ENCODE results near the gene OCIAD1. TPM values are rescaled to one million over a fixed set of nuclear protein-coding genes. Genes with fewer than 3 reads are reported as not detected.
A peak's percentile ranks its signal among the peaks of the same experiment; 100 is the strongest.

The OCIAD1 gene
- total and polyA plus RNA-seq, 2 of the 13 experiments (the other 11 are each of a cell fraction or from before 2014, with no cell fraction given) = 67.3 to 74.9 TPM

DNA sequence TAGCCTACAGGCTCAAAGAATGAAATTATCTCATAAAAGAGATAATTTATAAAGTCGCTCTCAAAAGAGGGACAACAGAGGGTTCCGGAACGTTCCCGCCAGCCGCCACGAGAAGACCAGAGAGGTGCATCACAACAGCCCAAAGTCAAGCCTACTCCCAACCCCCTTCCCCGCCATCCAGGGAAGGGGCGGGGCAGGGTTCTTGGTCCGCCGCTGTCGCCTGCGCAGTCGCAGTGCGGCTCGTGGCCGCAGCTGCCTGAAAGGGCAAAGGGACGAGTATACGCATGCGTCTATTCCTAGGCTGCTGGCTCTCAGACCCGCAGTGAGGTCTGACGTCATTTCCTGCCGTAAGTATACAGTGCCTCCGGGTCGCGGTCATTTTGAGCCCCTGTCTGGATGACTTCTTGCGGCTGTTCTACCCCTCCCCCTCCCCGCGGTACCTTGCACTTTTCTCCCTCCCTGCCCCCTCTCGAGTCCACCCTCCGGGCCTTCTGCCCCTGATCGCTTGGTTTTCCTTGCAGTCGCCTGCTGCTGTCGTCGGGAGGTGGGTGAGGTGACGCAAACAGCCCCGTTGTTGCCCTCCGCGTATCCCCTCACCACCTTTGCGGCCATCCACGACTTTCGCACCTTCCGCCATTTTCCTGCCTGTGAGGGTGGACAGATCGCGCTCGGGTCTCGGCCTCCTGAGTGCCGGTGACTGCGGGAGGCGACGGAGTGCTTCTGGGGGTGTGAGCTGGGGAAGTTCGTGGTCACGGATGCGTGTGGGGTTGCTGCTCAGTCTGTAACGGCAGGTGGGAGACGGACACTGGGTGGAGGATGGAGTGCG, at the start of gene OCIAD1 (continued):
- TF ChIP-seq, protein P1, sequence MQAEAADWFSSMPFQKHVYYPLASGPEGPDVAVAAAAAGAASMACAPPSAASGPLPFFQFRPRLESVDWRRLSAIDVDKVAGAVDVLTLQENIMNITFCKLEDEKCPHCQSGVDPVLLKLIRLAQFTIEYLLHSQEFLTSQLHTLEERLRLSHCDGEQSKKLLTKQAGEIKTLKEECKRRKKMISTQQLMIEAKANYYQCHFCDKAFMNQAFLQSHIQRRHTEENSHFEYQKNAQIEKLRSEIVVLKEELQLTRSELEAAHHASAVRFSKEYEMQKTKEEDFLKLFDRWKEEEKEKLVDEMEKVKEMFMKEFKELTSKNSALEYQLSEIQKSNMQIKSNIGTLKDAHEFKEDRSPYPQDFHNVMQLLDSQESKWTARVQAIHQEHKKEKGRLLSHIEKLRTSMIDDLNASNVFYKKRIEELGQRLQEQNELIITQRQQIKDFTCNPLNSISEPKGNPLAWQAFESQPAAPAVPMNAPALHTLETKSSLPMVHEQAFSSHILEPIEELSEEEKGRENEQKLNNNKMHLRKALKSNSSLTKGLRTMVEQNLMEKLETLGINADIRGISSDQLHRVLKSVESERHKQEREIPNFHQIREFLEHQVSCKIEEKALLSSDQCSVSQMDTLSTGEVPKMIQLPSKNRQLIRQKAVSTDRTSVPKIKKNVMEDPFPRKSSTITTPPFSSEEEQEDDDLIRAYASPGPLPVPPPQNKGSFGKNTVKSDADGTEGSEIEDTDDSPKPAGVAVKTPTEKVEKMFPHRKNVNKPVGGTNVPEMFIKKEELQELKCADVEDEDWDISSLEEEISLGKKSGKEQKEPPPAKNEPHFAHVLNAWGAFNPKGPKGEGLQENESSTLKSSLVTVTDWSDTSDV (CRISPR knock-in tag; IDR thresholded peaks at IDR 0.05) = no peak
- TF ChIP-seq, protein P2, sequence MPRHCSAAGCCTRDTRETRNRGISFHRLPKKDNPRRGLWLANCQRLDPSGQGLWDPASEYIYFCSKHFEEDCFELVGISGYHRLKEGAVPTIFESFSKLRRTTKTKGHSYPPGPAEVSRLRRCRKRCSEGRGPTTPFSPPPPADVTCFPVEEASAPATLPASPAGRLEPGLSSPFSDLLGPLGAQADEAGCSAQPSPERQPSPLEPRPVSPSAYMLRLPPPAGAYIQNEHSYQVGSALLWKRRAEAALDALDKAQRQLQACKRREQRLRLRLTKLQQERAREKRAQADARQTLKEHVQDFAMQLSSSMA (CRISPR knock-in tag; IDR thresholded peaks at IDR 0.05) = no peak
- TF ChIP-seq, protein P3, sequence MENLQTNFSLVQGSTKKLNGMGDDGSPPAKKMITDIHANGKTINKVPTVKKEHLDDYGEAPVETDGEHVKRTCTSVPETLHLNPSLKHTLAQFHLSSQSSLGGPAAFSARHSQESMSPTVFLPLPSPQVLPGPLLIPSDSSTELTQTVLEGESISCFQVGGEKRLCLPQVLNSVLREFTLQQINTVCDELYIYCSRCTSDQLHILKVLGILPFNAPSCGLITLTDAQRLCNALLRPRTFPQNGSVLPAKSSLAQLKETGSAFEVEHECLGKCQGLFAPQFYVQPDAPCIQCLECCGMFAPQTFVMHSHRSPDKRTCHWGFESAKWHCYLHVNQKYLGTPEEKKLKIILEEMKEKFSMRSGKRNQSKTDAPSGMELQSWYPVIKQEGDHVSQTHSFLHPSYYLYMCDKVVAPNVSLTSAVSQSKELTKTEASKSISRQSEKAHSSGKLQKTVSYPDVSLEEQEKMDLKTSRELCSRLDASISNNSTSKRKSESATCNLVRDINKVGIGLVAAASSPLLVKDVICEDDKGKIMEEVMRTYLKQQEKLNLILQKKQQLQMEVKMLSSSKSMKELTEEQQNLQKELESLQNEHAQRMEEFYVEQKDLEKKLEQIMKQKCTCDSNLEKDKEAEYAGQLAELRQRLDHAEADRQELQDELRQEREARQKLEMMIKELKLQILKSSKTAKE (CRISPR knock-in tag; IDR thresholded peaks at IDR 0.05; ENCODE audit: borderline replicate concordance) = no peak
- TF ChIP-seq TOPORS (CRISPR knock-in tag; IDR thresholded peaks at IDR 0.05) = no peak
- TF ChIP-seq SSRP1 (CRISPR knock-in tag; IDR thresholded peaks at IDR 0.05) = no peak
- TF ChIP-seq PRPF4 (IDR thresholded peaks at IDR 0.05; ENCODE audit: low read depth, low read length, poor library complexity, severe bottlenecking) = peak; percentile 56
- TF ChIP-seq ZNF441 (CRISPR knock-in tag; IDR thresholded peaks at IDR 0.05; ENCODE audit: borderline replicate concordance) = 0 out of 2 replicates have a peak, but pooled peaks have one; percentile 51
- TF ChIP-seq ARNT2 (CRISPR knock-in tag; IDR thresholded peaks at IDR 0.05; ENCODE audit: low read depth) = no peak
- TF ChIP-seq, protein P4, sequence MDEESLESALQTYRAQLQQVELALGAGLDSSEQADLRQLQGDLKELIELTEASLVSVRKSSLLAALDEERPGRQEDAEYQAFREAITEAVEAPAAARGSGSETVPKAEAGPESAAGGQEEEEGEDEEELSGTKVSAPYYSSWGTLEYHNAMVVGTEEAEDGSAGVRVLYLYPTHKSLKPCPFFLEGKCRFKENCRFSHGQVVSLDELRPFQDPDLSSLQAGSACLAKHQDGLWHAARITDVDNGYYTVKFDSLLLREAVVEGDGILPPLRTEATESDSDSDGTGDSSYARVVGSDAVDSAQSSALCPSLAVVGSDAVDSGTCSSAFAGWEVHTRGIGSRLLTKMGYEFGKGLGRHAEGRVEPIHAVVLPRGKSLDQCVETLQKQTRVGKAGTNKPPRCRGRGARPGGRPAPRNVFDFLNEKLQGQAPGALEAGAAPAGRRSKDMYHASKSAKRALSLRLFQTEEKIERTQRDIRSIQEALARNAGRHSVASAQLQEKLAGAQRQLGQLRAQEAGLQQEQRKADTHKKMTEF (CRISPR knock-in tag; IDR thresholded peaks at IDR 0.05) = no peak; the same call in 1 of the 2 replicates
- TF ChIP-seq ZNF615 (CRISPR knock-in tag; IDR thresholded peaks at IDR 0.05; ENCODE audit: borderline replicate concordance) = no peak
- TF ChIP-seq FOXC1 (CRISPR knock-in tag; IDR thresholded peaks at IDR 0.05; ENCODE audit: borderline replicate concordance) = peak; percentile 53; the same call in 1 of the 2 replicates
- no peak for TF ChIP-seq SYNCRIP (IDR thresholded peaks at IDR 0.05; ENCODE audit: insufficient read depth, low read depth, low read length)
- no peak for TF ChIP-seq ZNF3 (CRISPR knock-in tag; IDR thresholded peaks at IDR 0.05)
- no peak for TF ChIP-seq ATAD3A (CRISPR knock-in tag; IDR thresholded peaks at IDR 0.05)
- TF ChIP-seq POLR2G (IDR thresholded peaks at IDR 0.05; ENCODE audit: low read depth, low read length) = peak; percentile 66; the same call in 1 of the 2 replicates
- TF ChIP-seq, protein P5, sequence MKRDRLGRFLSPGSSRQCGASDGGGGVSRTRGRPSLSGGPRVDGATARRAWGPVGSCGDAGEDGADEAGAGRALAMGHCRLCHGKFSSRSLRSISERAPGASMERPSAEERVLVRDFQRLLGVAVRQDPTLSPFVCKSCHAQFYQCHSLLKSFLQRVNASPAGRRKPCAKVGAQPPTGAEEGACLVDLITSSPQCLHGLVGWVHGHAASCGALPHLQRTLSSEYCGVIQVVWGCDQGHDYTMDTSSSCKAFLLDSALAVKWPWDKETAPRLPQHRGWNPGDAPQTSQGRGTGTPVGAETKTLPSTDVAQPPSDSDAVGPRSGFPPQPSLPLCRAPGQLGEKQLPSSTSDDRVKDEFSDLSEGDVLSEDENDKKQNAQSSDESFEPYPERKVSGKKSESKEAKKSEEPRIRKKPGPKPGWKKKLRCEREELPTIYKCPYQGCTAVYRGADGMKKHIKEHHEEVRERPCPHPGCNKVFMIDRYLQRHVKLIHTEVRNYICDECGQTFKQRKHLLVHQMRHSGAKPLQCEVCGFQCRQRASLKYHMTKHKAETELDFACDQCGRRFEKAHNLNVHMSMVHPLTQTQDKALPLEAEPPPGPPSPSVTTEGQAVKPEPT (CRISPR knock-in tag; IDR thresholded peaks at IDR 0.05; ENCODE audit: low read depth) = no peak
- no peak for TF ChIP-seq KDM6A (CRISPR knock-in tag; IDR thresholded peaks at IDR 0.05; ENCODE audit: low read depth)
- TF ChIP-seq JUN (CRISPR knock-in tag; IDR thresholded peaks at IDR 0.05) = no peak
- TF ChIP-seq, protein P6, sequence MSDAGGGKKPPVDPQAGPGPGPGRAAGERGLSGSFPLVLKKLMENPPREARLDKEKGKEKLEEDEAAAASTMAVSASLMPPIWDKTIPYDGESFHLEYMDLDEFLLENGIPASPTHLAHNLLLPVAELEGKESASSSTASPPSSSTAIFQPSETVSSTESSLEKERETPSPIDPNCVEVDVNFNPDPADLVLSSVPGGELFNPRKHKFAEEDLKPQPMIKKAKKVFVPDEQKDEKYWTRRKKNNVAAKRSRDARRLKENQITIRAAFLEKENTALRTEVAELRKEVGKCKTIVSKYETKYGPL (CRISPR knock-in tag; IDR thresholded peaks at IDR 0.05) = no peak
- peak; percentile 87 for TF ChIP-seq THAP11 (CRISPR knock-in tag; IDR thresholded peaks at IDR 0.05)
